Endothelial cell of umbilical vein (primary cell): Measurements from ENCODE around the gene TTBK1. TPM values are rescaled to one million over a fixed set of nuclear protein-coding genes. Genes with fewer than 3 reads are reported as not detected.

Experiments
- BruUV-seq: library from RNA; stranded (reverse); fragments of 400-500 nt; replicated peaks from 2 replicates; lab custom pipeline; 2021; lab: Mats Ljungman, UMichigan
- CTCF ChIA-PET: fragments of 300-600, 350-600 bp; sonication (Branson Sonifier 250); formaldehyde crosslinking; loops from one replicate; lab custom pipeline; 2021; ENCODE audit warnings: antibody characterized with exemption, inconsistent platforms; lab: Charles Lee
- POLR2A ChIA-PET: fragments of 300-600, 350-600 bp; sonication (Branson Sonifier 250); formaldehyde crosslinking; loops from one replicate; lab custom pipeline; 2021; ENCODE audit warnings: antibody characterized with exemption, inconsistent platforms; lab: Charles Lee
- DNase-seq: peaks from one replicate; pipeline ENCODE4 v3.0.0-alpha.2; 2011; ENCODE audit warnings: low read depth, low spot score
- FAIRE-seq: peaks from 2 replicates; lab custom pipeline; 2011; peaks lifted over from hg19 to GRCh38; lab: Jason Lieb, UNC
- H2AFZ ChIP-seq: 2 replicates; pipeline ENCODE4 v1.6.0; 2012; ENCODE audit warnings: low read depth, low read length, control low read depth, inconsistent platforms
- H3K27ac ChIP-seq: 2 replicates; pipeline ENCODE4 v1.5.1; 2011; ENCODE audit warnings: low read depth, mild to moderate bottlenecking, control low read depth, low read length, moderate library complexity; ENCODE audit not compliant: insufficient read depth
- H3K27me3 ChIP-seq, 2 experiments: 2 replicates each; pipeline versions ENCODE4 v1.6.0 to v1.6.1; 2011; ENCODE audit warnings: low read length in 2 of 2, mixed read lengths in 1 of 2; ENCODE audit not compliant: control insufficient read depth in 2 of 2, insufficient read depth in 2 of 2
- H3K36me3 ChIP-seq, 2 experiments: 2 replicates in 1 of 2; 3 replicates in 1 of 2; pipeline ENCODE4 v1.5.1; 2011; ENCODE audit warnings: low read length in 2 of 2, mild to moderate bottlenecking in 1 of 2, moderate library complexity in 1 of 2; ENCODE audit not compliant: control insufficient read depth in 2 of 2, insufficient read depth in 2 of 2; ENCODE audit errors: extremely low read depth in 1 of 2
- H3K4me1 ChIP-seq: 3 replicates; pipeline ENCODE4 v1.5.1; 2011; ENCODE audit warnings: mild to moderate bottlenecking, low read length; ENCODE audit not compliant: control insufficient read depth, insufficient read depth; ENCODE audit errors: extremely low read depth
- H3K4me2 ChIP-seq: 2 replicates; pipeline ENCODE4 v1.6.1; 2011; ENCODE audit warnings: low read length, control low read depth, mixed read lengths; ENCODE audit not compliant: insufficient read depth
- H3K4me3 ChIP-seq, 3 experiments: fragments of 200-600 bp in 1 of 3; sonication (generic), shearing (Covaris generic) in 1 of 3; replicated peaks in 1 of 3; 2 replicates each; pipeline ENCODE4 v1.5.1; 2011 to 2016; ENCODE audit warnings: control low read depth in 3 of 3, low read length in 3 of 3, mild to moderate bottlenecking in 2 of 3, inconsistent platforms in 1 of 3, low read depth in 1 of 3, moderate library complexity in 1 of 3; ENCODE audit not compliant: insufficient read depth in 1 of 3
- H3K79me2 ChIP-seq: 2 replicates; pipeline ENCODE4 v1.6.0; 2012; ENCODE audit warnings: low read length, inconsistent platforms; ENCODE audit not compliant: control insufficient read depth, insufficient read depth
- H3K9ac ChIP-seq: replicated peaks from 2 replicates; pipeline ENCODE3; 2011; ENCODE audit warnings: low read length, control low read depth; ENCODE audit not compliant: insufficient read depth; ENCODE audit errors: extremely low read depth
- H3K9me1 ChIP-seq: replicated peaks from 3 replicates; pipeline ENCODE4 v1.6.0; 2011; ENCODE audit warnings: mild to moderate bottlenecking, low read length; ENCODE audit not compliant: control insufficient read depth, insufficient read depth; ENCODE audit errors: extremely low read depth
- H3K9me3 ChIP-seq: replicated peaks from 2 replicates; pipeline ENCODE4 v1.5.1; 2012; ENCODE audit warnings: low read length, inconsistent platforms; ENCODE audit not compliant: control insufficient read depth, insufficient read depth
- H4K20me1 ChIP-seq: replicated peaks from 2 replicates; pipeline ENCODE3; 2011; ENCODE audit warnings: mild to moderate bottlenecking, low read length; ENCODE audit not compliant: control insufficient read depth, insufficient read depth; ENCODE audit errors: extremely low read depth
- EZH2 ChIP-seq: IDR thresholded peaks from 2 replicates; pipeline ENCODE4 v1.6.1; 2012; ENCODE audit warnings: borderline replicate concordance, low read depth, mild to moderate bottlenecking, moderate library complexity, low read length, inconsistent platforms; ENCODE audit not compliant: severe bottlenecking
- FOS ChIP-seq: IDR thresholded peaks from 2 replicates; pipeline ENCODE4 v1.6.1; 2011; ENCODE audit warnings: mild to moderate bottlenecking, low read length, moderate library complexity, borderline replicate concordance; ENCODE audit not compliant: insufficient read depth
- GATA2 ChIP-seq: IDR thresholded peaks from 2 replicates; pipeline ENCODE4 v1.7.0; 2011; ENCODE audit warnings: low read depth, mild to moderate bottlenecking, moderate library complexity, mixed read lengths, low read length; ENCODE audit not compliant: insufficient read length, insufficient read depth
- JUN ChIP-seq: IDR thresholded peaks from 2 replicates; pipeline ENCODE4 v1.6.1; 2011; ENCODE audit warnings: borderline replicate concordance, low read depth; ENCODE audit not compliant: insufficient read length, insufficient read depth
- MAX ChIP-seq: IDR thresholded peaks from 2 replicates; pipeline ENCODE4 v1.6.1; 2011; ENCODE audit not compliant: insufficient read depth, insufficient read length
- MYC ChIP-seq: IDR thresholded peaks from one replicate; pipeline ENCODE4 v1.6.1; 2011; ENCODE audit warnings: mild to moderate bottlenecking, low read depth, low read length
- POLR2A ChIP-seq: IDR thresholded peaks from 2 replicates; pipeline ENCODE4 v1.6.1; 2012; ENCODE audit warnings: low read depth, mild to moderate bottlenecking, control low read depth, low read length
- POLR2AphosphoS5 ChIP-seq: IDR thresholded peaks from 2 replicates; pipeline ENCODE4 v1.6.1; 2012; ENCODE audit warnings: low read depth, mild to moderate bottlenecking, control low read depth, low read length, moderate library complexity; ENCODE audit not compliant: insufficient read depth
- dilution Hi-C: fragments of 300-500 bp; cut with MboI; formaldehyde crosslinking; loops from one replicate; pipeline ENCODE4 v1.15.0; 2019; ENCODE audit warnings: low sequenced_read_pairs; ENCODE audit not compliant: extremely low pct_ligation_motif_present
- intact Hi-C: fragments of 100-400 bp; cut with micrococcal nuclease; formaldehyde crosslinking; loops from one replicate; pipeline ENCODE4 v1.10.0; 2022
- polyA plus RNA-seq, 4 experiments: library from polyadenylated mRNA; depleted of rRNA in 3 of 4; stranded (reverse) in 3 of 4; unstranded in 1 of 4; fragments of >200 nt; gene quantifications; 2 replicates each; pipeline versions ENCODE4 v1.2.1 to v1.2.3, GENCODE V29; 2011 to 2012; ENCODE audit warnings: missing spikeins in 1 of 4
- total RNA-seq: library from RNA; stranded (reverse); gene quantifications from 2 replicates; pipeline ENCODE4 v1.2.3, GENCODE V29; 2021
- TF ChIP-seq, protein P1 (sequence below), 2 donors: IDR thresholded peaks; 1 replicate in 1 of 2; 2 replicates in 1 of 2; pipeline ENCODE4 v1.5.1; 2011; ENCODE audit warnings: low read length in 2 of 2, mild to moderate bottlenecking in 2 of 2, moderate library complexity in 2 of 2, control low read depth in 1 of 2, inconsistent platforms in 1 of 2, low read depth in 1 of 2; ENCODE audit not compliant: insufficient read depth in 1 of 2; ENCODE audit errors: extremely low read depth in 1 of 2

TTBK1 gene
- total and polyA plus RNA-seq, 2 donors (not counting 3 experiments of a cell fraction or from before 2014, with no cell fraction given): 0.06 TPM; not detected in 1

DNA sequence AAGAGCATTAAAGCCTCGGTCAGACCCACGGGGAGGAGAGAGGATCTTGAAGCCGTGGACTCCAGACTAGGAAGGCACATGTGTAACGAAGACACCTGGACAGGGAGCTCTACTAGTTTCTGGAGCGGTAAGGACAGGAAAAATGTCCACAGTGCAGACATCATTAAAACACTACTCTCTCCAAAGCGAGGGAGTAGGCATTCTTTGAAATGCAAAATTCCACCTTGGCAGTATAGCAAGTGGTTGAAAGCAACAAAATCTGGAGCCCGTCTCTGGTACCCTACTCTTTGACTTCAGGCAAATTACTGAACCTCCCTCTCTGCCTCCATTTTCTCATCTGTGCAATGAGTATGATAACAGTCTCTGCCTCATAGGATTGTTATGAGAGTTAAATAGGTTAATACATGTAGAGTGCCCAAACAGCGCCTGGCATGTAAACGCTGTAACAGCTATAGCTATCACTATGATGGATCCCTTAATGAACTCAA, 65.8 kb downstream of the TTBK1 start:
- Histone ChIP-seq H3K9me3 (no peaks in the 10 kb centered on the region), H3K4me3 (peak overlapping the region in 1 of 3 experiments; percentile 15), H3K4me1 (peaks cover 8% of the 10 kb centered on the region), H4K20me1 (no peaks in the 10 kb centered on the region), H3K9ac (no peak overlapping the region), H3K4me2 (no peak overlapping the region), H3K36me3 (no peaks in the 10 kb centered on the region), H2AFZ (peak overlapping the region; percentile 82), H3K79me2 (no peaks in the 10 kb centered on the region), H3K27me3 (peaks cover 13 to 16% of the 10 kb centered on the region in 2 experiments), H3K9me1 (no peaks in the 10 kb centered on the region), H3K27ac (no peak overlapping the region)
- FAIRE-seq (no peak), DNase-seq (no peak)
- BruUV-seq: no TSS peak
- POLR2A ChIA-PET: no interaction called here
- dilution Hi-C loops: no loop called here
- intact Hi-C loops: no loop called here
- no peak for TF ChIP-seq MAX
- no peak for TF ChIP-seq POLR2A
- TF ChIP-seq EZH2: no peak
- no peak for TF ChIP-seq JUN
- no peak for TF ChIP-seq MYC
- TF ChIP-seq, protein P1, sequence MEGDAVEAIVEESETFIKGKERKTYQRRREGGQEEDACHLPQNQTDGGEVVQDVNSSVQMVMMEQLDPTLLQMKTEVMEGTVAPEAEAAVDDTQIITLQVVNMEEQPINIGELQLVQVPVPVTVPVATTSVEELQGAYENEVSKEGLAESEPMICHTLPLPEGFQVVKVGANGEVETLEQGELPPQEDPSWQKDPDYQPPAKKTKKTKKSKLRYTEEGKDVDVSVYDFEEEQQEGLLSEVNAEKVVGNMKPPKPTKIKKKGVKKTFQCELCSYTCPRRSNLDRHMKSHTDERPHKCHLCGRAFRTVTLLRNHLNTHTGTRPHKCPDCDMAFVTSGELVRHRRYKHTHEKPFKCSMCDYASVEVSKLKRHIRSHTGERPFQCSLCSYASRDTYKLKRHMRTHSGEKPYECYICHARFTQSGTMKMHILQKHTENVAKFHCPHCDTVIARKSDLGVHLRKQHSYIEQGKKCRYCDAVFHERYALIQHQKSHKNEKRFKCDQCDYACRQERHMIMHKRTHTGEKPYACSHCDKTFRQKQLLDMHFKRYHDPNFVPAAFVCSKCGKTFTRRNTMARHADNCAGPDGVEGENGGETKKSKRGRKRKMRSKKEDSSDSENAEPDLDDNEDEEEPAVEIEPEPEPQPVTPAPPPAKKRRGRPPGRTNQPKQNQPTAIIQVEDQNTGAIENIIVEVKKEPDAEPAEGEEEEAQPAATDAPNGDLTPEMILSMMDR (IDR thresholded peaks at IDR 0.05; ENCODE audit: extremely low read depth in 1 of 2, insufficient read depth in 1 of 2, low read depth in 1 of 2, low read length in 2 of 2): no peak
- no peak for TF ChIP-seq GATA2
- no peak for TF ChIP-seq POLR2AphosphoS5
- no peak for TF ChIP-seq FOS
- CTCF ChIA-PET: interaction anchor here (0.9 to 1.4 kb wide), 4 partner anchors 9 to 60 kb away, joined by 3 to 6 read pairs (median 4); partner anchors contain the start of gene ZNF318
